Tibial nerve (tissue), 3 donors: Measurements from ENCODE around the gene STAMBPL1.

Experiments
- EP300 ChIP-seq, 2 donors: sonication (generic); formaldehyde crosslinking; IDR thresholded peaks; one replicate each; pipeline ENCODE4 v1.6.1; 2017; ENCODE audit warnings: antibody characterized with exemption in 2 of 2, mild to moderate bottlenecking in 1 of 2
- POLR2A ChIP-seq, 2 donors: fragments of 450-650 bp; IDR thresholded peaks; one replicate each; pipeline ENCODE4 v1.6.1; 2017; ENCODE audit warnings: antibody characterized with exemption in 2 of 2, mild to moderate bottlenecking in 2 of 2, moderate library complexity in 2 of 2

DNA sequence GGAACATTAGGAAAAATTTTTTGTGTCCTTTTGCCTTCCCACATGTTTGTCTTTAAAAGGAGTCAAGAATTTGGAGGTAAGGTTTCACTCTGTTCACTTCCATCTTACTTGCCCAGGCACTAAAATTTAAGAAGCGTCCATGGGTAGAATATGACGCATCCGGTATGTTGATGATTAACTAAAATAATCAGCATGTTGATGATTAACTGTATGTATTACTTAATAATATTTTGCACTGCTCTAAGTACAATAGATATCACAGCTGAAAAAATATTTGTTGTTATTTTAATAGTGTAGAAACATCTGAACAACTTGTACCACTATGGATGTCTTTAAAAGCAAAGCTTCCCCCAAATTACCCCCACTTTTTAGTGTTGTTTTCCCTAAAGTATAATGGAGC is 39.9 kb upstream of the STAMBPL1 start:
- TF ChIP-seq POLR2A (IDR thresholded peaks at IDR 0.05): no peak
- TF ChIP-seq EP300 (IDR thresholded peaks at IDR 0.05): no peak
